K562 (cell line): ENCODE results near the gene NLRX1. TPM values are rescaled to one million over a fixed set of nuclear protein-coding genes. Genes with fewer than 3 reads are reported as not detected.

Experiments used
- ATAC-seq: fragments of 200-7000 bp; cut with Tn5 transposase; 3 replicates; pipeline ENCODE4 v1.9.1; 2020; ENCODE audit warnings: moderate library complexity
- BruUV-seq: library from RNA; stranded (reverse); fragments of 400-500 nt; replicated peaks from 2 replicates; lab custom pipeline; 2021; lab: Mats Ljungman, UMichigan
- CTCF ChIA-PET: fragments of 300-600 bp; formaldehyde crosslinking; extraction: SDS; loops from one replicate; lab custom pipeline; 2021; ENCODE audit warnings: low intra/inter-chr PET ratio; lab: Yijun Ruan, JAX
- POLR2A ChIA-PET: fragments of 300-600, 350-650 bp; sonication (Branson Sonifier 250); formaldehyde crosslinking; extraction: SDS; loops from one replicate; lab custom pipeline; 2021; ENCODE audit warnings: antibody characterized with exemption, inconsistent platforms; lab: Yijun Ruan, JAX
- DNase-seq, 4 experiments: peaks; one replicate each; pipeline versions ENCODE4 v3.0.0 to v3.0.0-alpha.2; 2011 to 2018; ENCODE audit warnings: low spot score in 3 of 4, mixed read lengths in 3 of 4; ENCODE audit errors: extremely low read depth in 1 of 4
- FAIRE-seq: peaks from 2 replicates; lab custom pipeline; 2011; peaks lifted over from hg19 to GRCh38; lab: Jason Lieb, UNC
- H2AFZ ChIP-seq: 2 replicates; pipeline ENCODE4 v1.6.0; 2011; ENCODE audit warnings: low read depth, low read length, control low read depth, inconsistent platforms
- H3K27ac ChIP-seq: fragments of 200-600 bp; 3 replicates; pipeline ENCODE4 v1.8.0; 2011; ENCODE audit warnings: low read depth, mild to moderate bottlenecking, control low read depth, inconsistent platforms, low read length, moderate library complexity, mixed read lengths; ENCODE audit errors: extremely low read depth
- H3K27me3 ChIP-seq, 2 experiments: fragments of 300-600 bp in 1 of 2; 2 replicates in 1 of 2; 3 replicates in 1 of 2; pipeline versions ENCODE4 v1.6.0 to v1.8.0; 2011; ENCODE audit warnings: inconsistent platforms in 2 of 2, low read length in 2 of 2, mild to moderate bottlenecking in 1 of 2, mixed read lengths in 1 of 2, moderate library complexity in 1 of 2; ENCODE audit not compliant: control insufficient read depth in 2 of 2, insufficient read depth in 2 of 2
- H3K36me3 ChIP-seq: fragments of 300-600 bp; 3 replicates; pipeline ENCODE4 v1.8.0; 2011; ENCODE audit warnings: mild to moderate bottlenecking, low read length, inconsistent platforms; ENCODE audit not compliant: control insufficient read depth, insufficient read depth
- H3K4me1 ChIP-seq, 2 experiments: fragments of 200-600 bp in 1 of 2; replicated peaks in 1 of 2; 2 replicates in 1 of 2; 3 replicates in 1 of 2; pipeline versions ENCODE4 v1.5.1 to v1.8.0; 2011; ENCODE audit warnings: inconsistent platforms in 2 of 2, low read length in 2 of 2, mild to moderate bottlenecking in 1 of 2, mixed read lengths in 1 of 2, moderate library complexity in 1 of 2; ENCODE audit not compliant: control insufficient read depth in 2 of 2, insufficient read depth in 2 of 2
- H3K4me2 ChIP-seq: 2 replicates; pipeline ENCODE4 v1.6.1; 2011; ENCODE audit warnings: low read length, control low read depth, inconsistent platforms, mixed read lengths; ENCODE audit not compliant: insufficient read depth
- H3K4me3 ChIP-seq: fragments of 200-600 bp; sonication (generic), shearing (Covaris generic); 2 replicates; pipeline ENCODE4 v1.5.1; 2016; ENCODE audit warnings: control low read depth, inconsistent platforms
- H3K79me2 ChIP-seq: fragments of 200-600 bp; 3 replicates; pipeline ENCODE4 v1.8.0; 2011; ENCODE audit warnings: low read length, inconsistent platforms; ENCODE audit not compliant: control insufficient read depth, insufficient read depth
- H3K9ac ChIP-seq, 2 experiments: 2 replicates each; pipeline versions ENCODE4 v1.6.0 to v1.6.1; 2011; ENCODE audit warnings: low read depth in 2 of 2, low read length in 2 of 2, control low read depth in 1 of 2, inconsistent platforms in 1 of 2, mild to moderate bottlenecking in 1 of 2, mixed read lengths in 1 of 2; ENCODE audit not compliant: insufficient read depth in 1 of 2
- H3K9me1 ChIP-seq: one replicate; pipeline ENCODE4 v1.6.0; 2011; ENCODE audit warnings: inconsistent platforms, mild to moderate bottlenecking, low read length, moderate library complexity; ENCODE audit not compliant: control insufficient read depth, insufficient read depth
- H3K9me3 ChIP-seq: replicated peaks from 2 replicates; pipeline ENCODE4 v1.5.1; 2011; ENCODE audit warnings: low read depth, low read length, inconsistent platforms; ENCODE audit not compliant: control insufficient read depth, insufficient read depth
- H4K20me1 ChIP-seq: replicated peaks from 2 replicates; pipeline ENCODE4 v1.6.1; 2011; ENCODE audit warnings: low read length, inconsistent platforms, mixed read lengths; ENCODE audit not compliant: control insufficient read depth, insufficient read depth
- C11orf30 ChIP-seq: fragments of 450-650 bp; IDR thresholded peaks from 2 replicates; pipeline ENCODE4 v1.6.1; 2016; ENCODE audit warnings: low read depth, mild to moderate bottlenecking
- GABPB2 ChIP-seq: fragments of 250-450 bp; sonication (Bioruptor Pico); conservative IDR thresholded peaks from 2 replicates; pipeline ENCODE4 v1.5.1; 2021; ENCODE audit warnings: mild to moderate bottlenecking
- GTF2A2 ChIP-seq: IDR thresholded peaks from 2 replicates; pipeline ENCODE4 v1.6.1; 2016; ENCODE audit warnings: mild to moderate bottlenecking, missing genetic modification characterization, missing compliant biosample characterization
- HNRNPK ChIP-seq: fragments of 200-400 bp; formaldehyde crosslinking; IDR thresholded peaks from one replicate; pipeline ENCODE4 v1.6.1; 2018; ENCODE audit warnings: mild to moderate bottlenecking, low read depth, low read length; ENCODE audit not compliant: poor library complexity, severe bottlenecking
- U2AF1 ChIP-seq: fragments of 200-400 bp; formaldehyde crosslinking; optimal IDR thresholded peaks from 2 replicates; pipeline ENCODE3; 2017; ENCODE audit warnings: mild to moderate bottlenecking, low read depth, low read length, moderate library complexity
- ZBTB8A ChIP-seq: fragments of 450-650 bp; IDR thresholded peaks from 2 replicates; pipeline ENCODE4 v1.6.1; 2018; ENCODE audit warnings: mild to moderate bottlenecking, moderate library complexity; ENCODE audit not compliant: partially characterized antibody
- ZNF197 ChIP-seq: fragments of 200-800 bp; sonication (Bioruptor generic); IDR thresholded peaks from 2 replicates; pipeline ENCODE4 v1.6.1; 2016; ENCODE audit warnings: low read depth, missing genetic modification characterization, missing compliant biosample characterization
- WGBS: fragments of 100-300 bp; shearing (Covaris generic); methylation state at CpG from one replicate; pipeline ENCODE4 v1.1.6; 2016; ENCODE audit warnings: low coverage, mixed read lengths; ENCODE audit not compliant: insufficient coverage; ENCODE audit errors: missing lambda C conversion rate; 5-methylcytosine and 5-hydroxymethylcytosine counted together
- in situ Hi-C: fragments of 300-500 bp; cut with MboI; formaldehyde crosslinking; loops from 4 replicates; pipeline ENCODE4 v1.15.0; 2018; ENCODE audit warnings: inconsistent platforms, mixed read lengths
- intact Hi-C: fragments of 100-400 bp; cut with micrococcal nuclease; formaldehyde crosslinking; loops from 2 replicates; pipeline ENCODE4 v1.14.2; 2022
- polyA plus RNA-seq, 8 experiments: library from polyadenylated mRNA; depleted of rRNA in 4 of 8; stranded (reverse) in 5 of 8; unstranded in 3 of 8; fragments of >200 nt; fragmentation: Nextera tagmentation in 2 of 8; fragmentation: Illumina TruSeq in 1 of 8; extraction: Ambion mirVana in 2 of 8; extraction: Trizol in 1 of 8; gene quantifications; 2 replicates each; pipeline versions ENCODE4 v1.2.1 to v1.2.3, GENCODE V29; 2011 to 2014; ENCODE audit warnings: inconsistent platforms in 1 of 8, missing spikeins in 1 of 8
- total RNA-seq, 7 experiments: library from RNA; depleted of rRNA in 6 of 7; stranded (reverse); fragments of >200 nt in 6 of 7; fragmentation: Illumina TruSeq in 2 of 7; extraction: Trizol in 2 of 7; gene quantifications; 2 replicates each; pipeline versions ENCODE4 v1.2.1 to v1.2.3, GENCODE V29; 2011 to 2021; ENCODE audit warnings: low replicate concordance in 1 of 7
- TF ChIP-seq, protein P1 (sequence below): sonication (generic); formaldehyde crosslinking; IDR thresholded peaks from 2 replicates; pipeline ENCODE4 v1.8.1; 2022; ENCODE audit warnings: missing genetic modification reagents
- TF ChIP-seq, protein P2 (sequence below): fragments of 450-650 bp; formaldehyde crosslinking; IDR thresholded peaks from 2 replicates; pipeline ENCODE4 v1.4.0; 2020; ENCODE audit warnings: mild to moderate bottlenecking, moderate library complexity
- TF ChIP-seq, protein P3 (sequence below): fragments of 250-450 bp; sonication (Bioruptor Pico); IDR thresholded peaks from 2 replicates; pipeline ENCODE4 v1.8.0; 2021; ENCODE audit warnings: borderline replicate concordance, mild to moderate bottlenecking, moderate library complexity; ENCODE audit not compliant: poor library complexity, severe bottlenecking
- TF ChIP-seq, protein P4 (sequence below), 2 experiments: IDR thresholded peaks; 2 replicates each; pipeline ENCODE4 v1.6.1; 2012; ENCODE audit warnings: improper control_type of control experiment in 2 of 2, low read depth in 2 of 2, low read length in 2 of 2, borderline replicate concordance in 1 of 2
- TF ChIP-seq, protein P5 (sequence below): fragments of 150-350 bp; IDR thresholded peaks from 2 replicates; pipeline ENCODE4 v1.6.1; 2014; ENCODE audit warnings: low read depth, mild to moderate bottlenecking, low read length, borderline replicate concordance

Gene NLRX1
- total and polyA plus RNA-seq, 9 of the 15 experiments (the other 6 are each of a cell fraction or from before 2014, with no cell fraction given): 0.04 to 2.3 (median 0.69) TPM

DNA sequence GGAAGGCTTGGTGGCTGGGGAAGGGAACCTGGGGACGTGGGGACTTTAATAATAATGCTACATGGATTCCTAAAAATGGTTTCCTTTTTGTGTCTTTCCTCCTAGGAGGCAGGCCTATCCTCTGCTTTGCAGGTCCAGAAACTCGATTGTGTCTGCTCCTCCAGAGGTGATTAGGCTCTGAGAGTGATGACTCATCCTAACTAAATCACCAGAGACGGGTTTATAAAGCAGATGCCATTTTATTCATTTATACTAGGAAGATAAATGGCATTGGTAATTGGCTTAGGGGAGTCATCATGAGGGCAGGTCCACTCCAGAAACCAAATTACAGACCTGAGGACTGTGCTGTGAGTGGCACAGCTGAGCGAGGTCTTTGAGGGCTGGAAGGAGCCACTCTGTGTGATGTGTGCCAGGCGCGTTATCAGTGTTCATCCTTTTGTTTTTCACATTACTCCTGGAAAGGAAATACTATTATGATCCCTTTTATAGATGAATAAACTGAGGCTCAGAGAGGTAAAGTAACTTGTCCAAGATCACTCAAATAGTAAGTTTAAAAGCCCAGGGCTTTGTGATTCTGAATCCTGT lies 7.1 kb downstream of the NLRX1 start:
- H3K27ac ChIP-seq: peak overlapping the region; percentile 53; the same call in 2 of the 3 replicates
- BruUV-seq: no TSS peak
- H3K4me2 ChIP-seq: no peak overlapping the region
- H3K9ac ChIP-seq: peak overlapping the region in 1 of 2 experiments; percentile 73; a peak in 1 of 4 replicates
- ChIA-PET POLR2A (interaction anchor here (1.0 to 1.6 kb wide), 3 partner anchors 9 to 11 kb away, joined by 3 to 6 read pairs (median 5); partner anchors contain the start of gene NHERF4), CTCF (no interaction called here)
- no peaks in the 10 kb centered on the region for H4K20me1 ChIP-seq
- peak overlapping the region; percentile 67 for H2AFZ ChIP-seq
- H3K36me3 ChIP-seq: no peaks in the 10 kb centered on the region
- no peaks in the 10 kb centered on the region for H3K79me2 ChIP-seq
- in situ Hi-C loops: no loop called here
- peaks cover 28 to 37% of the 10 kb centered on the region in 2 experiments for H3K4me1 ChIP-seq
- DNase-seq: peak; percentile 44 to 54 (median 48)
- no peaks in the 10 kb centered on the region for H3K9me3 ChIP-seq
- peak; percentile 52 for ATAC-seq
- H3K27me3 ChIP-seq: no peaks in the 10 kb centered on the region
- WGBS: 35% methylated on average over 6 of the region's 6 CpGs
- no peak overlapping the region for H3K4me3 ChIP-seq
- no peaks in the 10 kb centered on the region for H3K9me1 ChIP-seq
- FAIRE-seq: peak; percentile 77
- intact Hi-C loops: no loop called here
- TF ChIP-seq, protein P1, sequence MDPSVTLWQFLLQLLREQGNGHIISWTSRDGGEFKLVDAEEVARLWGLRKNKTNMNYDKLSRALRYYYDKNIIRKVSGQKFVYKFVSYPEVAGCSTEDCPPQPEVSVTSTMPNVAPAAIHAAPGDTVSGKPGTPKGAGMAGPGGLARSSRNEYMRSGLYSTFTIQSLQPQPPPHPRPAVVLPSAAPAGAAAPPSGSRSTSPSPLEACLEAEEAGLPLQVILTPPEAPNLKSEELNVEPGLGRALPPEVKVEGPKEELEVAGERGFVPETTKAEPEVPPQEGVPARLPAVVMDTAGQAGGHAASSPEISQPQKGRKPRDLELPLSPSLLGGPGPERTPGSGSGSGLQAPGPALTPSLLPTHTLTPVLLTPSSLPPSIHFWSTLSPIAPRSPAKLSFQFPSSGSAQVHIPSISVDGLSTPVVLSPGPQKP (CRISPR knock-in tag): no peak
- TF ChIP-seq C11orf30 (peak; percentile 81), U2AF1 (no peak), GABPB2 (CRISPR knock-in tag) (no peak), ZNF197 (CRISPR knock-in tag) (no peak), ZBTB8A (no peak), GTF2A2 (tag) (no peak), HNRNPK (no peak)
- TF ChIP-seq, protein P2, sequence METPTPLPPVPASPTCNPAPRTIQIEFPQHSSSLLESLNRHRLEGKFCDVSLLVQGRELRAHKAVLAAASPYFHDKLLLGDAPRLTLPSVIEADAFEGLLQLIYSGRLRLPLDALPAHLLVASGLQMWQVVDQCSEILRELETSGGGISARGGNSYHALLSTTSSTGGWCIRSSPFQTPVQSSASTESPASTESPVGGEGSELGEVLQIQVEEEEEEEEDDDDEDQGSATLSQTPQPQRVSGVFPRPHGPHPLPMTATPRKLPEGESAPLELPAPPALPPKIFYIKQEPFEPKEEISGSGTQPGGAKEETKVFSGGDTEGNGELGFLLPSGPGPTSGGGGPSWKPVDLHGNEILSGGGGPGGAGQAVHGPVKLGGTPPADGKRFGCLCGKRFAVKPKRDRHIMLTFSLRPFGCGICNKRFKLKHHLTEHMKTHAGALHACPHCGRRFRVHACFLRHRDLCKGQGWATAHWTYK (CRISPR knock-in tag): no peak
- TF ChIP-seq, protein P3, sequence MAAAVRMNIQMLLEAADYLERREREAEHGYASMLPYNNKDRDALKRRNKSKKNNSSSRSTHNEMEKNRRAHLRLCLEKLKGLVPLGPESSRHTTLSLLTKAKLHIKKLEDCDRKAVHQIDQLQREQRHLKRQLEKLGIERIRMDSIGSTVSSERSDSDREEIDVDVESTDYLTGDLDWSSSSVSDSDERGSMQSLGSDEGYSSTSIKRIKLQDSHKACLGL: no peak
- TF ChIP-seq, protein P4, sequence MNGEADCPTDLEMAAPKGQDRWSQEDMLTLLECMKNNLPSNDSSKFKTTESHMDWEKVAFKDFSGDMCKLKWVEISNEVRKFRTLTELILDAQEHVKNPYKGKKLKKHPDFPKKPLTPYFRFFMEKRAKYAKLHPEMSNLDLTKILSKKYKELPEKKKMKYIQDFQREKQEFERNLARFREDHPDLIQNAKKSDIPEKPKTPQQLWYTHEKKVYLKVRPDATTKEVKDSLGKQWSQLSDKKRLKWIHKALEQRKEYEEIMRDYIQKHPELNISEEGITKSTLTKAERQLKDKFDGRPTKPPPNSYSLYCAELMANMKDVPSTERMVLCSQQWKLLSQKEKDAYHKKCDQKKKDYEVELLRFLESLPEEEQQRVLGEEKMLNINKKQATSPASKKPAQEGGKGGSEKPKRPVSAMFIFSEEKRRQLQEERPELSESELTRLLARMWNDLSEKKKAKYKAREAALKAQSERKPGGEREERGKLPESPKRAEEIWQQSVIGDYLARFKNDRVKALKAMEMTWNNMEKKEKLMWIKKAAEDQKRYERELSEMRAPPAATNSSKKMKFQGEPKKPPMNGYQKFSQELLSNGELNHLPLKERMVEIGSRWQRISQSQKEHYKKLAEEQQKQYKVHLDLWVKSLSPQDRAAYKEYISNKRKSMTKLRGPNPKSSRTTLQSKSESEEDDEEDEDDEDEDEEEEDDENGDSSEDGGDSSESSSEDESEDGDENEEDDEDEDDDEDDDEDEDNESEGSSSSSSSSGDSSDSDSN (IDR thresholded peaks at IDR 0.05; ENCODE audit: borderline replicate concordance in 1 of 2, low read depth in 2 of 2, low read length in 2 of 2): no peak
- TF ChIP-seq, protein P5, sequence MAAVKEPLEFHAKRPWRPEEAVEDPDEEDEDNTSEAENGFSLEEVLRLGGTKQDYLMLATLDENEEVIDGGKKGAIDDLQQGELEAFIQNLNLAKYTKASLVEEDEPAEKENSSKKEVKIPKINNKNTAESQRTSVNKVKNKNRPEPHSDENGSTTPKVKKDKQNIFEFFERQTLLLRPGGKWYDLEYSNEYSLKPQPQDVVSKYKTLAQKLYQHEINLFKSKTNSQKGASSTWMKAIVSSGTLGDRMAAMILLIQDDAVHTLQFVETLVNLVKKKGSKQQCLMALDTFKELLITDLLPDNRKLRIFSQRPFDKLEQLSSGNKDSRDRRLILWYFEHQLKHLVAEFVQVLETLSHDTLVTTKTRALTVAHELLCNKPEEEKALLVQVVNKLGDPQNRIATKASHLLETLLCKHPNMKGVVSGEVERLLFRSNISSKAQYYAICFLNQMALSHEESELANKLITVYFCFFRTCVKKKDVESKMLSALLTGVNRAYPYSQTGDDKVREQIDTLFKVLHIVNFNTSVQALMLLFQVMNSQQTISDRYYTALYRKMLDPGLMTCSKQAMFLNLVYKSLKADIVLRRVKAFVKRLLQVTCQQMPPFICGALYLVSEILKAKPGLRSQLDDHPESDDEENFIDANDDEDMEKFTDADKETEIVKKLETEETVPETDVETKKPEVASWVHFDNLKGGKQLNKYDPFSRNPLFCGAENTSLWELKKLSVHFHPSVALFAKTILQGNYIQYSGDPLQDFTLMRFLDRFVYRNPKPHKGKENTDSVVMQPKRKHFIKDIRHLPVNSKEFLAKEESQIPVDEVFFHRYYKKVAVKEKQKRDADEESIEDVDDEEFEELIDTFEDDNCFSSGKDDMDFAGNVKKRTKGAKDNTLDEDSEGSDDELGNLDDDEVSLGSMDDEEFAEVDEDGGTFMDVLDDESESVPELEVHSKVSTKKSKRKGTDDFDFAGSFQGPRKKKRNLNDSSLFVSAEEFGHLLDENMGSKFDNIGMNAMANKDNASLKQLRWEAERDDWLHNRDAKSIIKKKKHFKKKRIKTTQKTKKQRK: no peak
